A673 (cell line): Measurements from ENCODE around the gene MYRIP.

Experiments
- EZH2 ChIP-seq: fragments of 200-600 bp; sonication (generic); IDR thresholded peaks from 2 replicates; pipeline ENCODE4 v1.6.1; 2017; ENCODE audit warnings: borderline replicate concordance, low read depth, mild to moderate bottlenecking, mixed read lengths, antibody characterized with exemption, low read length; ENCODE audit not compliant: poor library complexity, severe bottlenecking
- TF ChIP-seq, protein P1 (sequence below): fragments of 300-800, 200-600 bp; sonication (generic); conservative IDR thresholded peaks from 2 replicates; pipeline ENCODE4 v1.5.1; 2017; ENCODE audit warnings: low read depth, mild to moderate bottlenecking, antibody characterized with exemption, low read length, moderate library complexity, mixed read lengths

DNA sequence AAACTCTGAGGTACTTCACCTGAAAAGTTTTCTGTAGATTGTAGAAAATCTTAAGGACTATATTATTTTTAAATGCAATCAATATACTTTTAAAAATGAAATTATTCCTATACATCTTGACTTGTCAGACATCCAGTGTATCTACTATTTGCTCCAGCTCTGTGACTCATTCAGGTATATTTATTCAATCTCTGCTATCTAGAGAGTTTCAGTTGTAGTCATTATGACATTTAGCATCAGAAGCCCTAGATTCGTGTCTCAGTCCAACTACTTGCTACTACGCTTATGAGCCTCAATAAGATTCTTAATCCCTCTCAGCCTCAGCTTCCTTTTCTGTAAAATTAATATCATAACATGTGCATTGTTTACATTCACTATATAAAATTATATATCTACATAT lies 477.8 kb downstream of the MYRIP start:
- TF ChIP-seq, protein P1, sequence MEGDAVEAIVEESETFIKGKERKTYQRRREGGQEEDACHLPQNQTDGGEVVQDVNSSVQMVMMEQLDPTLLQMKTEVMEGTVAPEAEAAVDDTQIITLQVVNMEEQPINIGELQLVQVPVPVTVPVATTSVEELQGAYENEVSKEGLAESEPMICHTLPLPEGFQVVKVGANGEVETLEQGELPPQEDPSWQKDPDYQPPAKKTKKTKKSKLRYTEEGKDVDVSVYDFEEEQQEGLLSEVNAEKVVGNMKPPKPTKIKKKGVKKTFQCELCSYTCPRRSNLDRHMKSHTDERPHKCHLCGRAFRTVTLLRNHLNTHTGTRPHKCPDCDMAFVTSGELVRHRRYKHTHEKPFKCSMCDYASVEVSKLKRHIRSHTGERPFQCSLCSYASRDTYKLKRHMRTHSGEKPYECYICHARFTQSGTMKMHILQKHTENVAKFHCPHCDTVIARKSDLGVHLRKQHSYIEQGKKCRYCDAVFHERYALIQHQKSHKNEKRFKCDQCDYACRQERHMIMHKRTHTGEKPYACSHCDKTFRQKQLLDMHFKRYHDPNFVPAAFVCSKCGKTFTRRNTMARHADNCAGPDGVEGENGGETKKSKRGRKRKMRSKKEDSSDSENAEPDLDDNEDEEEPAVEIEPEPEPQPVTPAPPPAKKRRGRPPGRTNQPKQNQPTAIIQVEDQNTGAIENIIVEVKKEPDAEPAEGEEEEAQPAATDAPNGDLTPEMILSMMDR: no peak
- TF ChIP-seq EZH2: no peak
